ENCODE results near the gene ZNF253.

GRCh38 chr19:19860756-19861390 lies 4.8 kb upstream of the ZNF253 start:
- TF ChIP-seq CTCF (IDR thresholded peaks at IDR 0.05) (no peak), ZFX (IDR thresholded peaks at IDR 0.05; ENCODE audit: borderline replicate concordance) (no peak)

Measured in 22Rv1 (cell line).